K562 (cell line): ENCODE results near the gene ATRX. TPM values are rescaled to one million over a fixed set of nuclear protein-coding genes. Genes with fewer than 3 reads are reported as not detected.

Experiments used
- AFF1 ChIP-seq, 2 experiments: fragments of 450-650 bp; IDR thresholded peaks; 2 replicates each; pipeline ENCODE4 v1.6.1; 2018; ENCODE audit warnings: mild to moderate bottlenecking in 2 of 2, low read depth in 1 of 2; ENCODE audit not compliant: partially characterized antibody in 2 of 2
- ATF7 ChIP-seq: fragments of 450-650 bp; IDR thresholded peaks from 2 replicates; pipeline ENCODE4 v1.7.1; 2014; ENCODE audit warnings: mild to moderate bottlenecking, moderate library complexity
- BRCA1 ChIP-seq, 2 experiments: fragments of 450-650 bp in 1 of 2; sonication (generic) in 1 of 2; formaldehyde crosslinking in 1 of 2; IDR thresholded peaks; 2 replicates each; pipeline versions ENCODE4 v1.5.0 to v1.6.1; 2017 to 2020; ENCODE audit warnings: mild to moderate bottlenecking in 1 of 2, missing genetic modification reagents in 1 of 2
- EP400 ChIP-seq: fragments of 450-650 bp; IDR thresholded peaks from 2 replicates; pipeline ENCODE4 v1.6.1; 2017; ENCODE audit warnings: antibody characterized with exemption, mild to moderate bottlenecking, moderate library complexity
- FOXO4 ChIP-seq: fragments of 450-650 bp; formaldehyde crosslinking; IDR thresholded peaks from 2 replicates; pipeline ENCODE4 v1.4.0; 2020; ENCODE audit warnings: mild to moderate bottlenecking, moderate library complexity
- HDAC8 ChIP-seq: fragments of 450-650 bp; IDR thresholded peaks from 2 replicates; pipeline ENCODE4 v1.6.1; 2016; ENCODE audit warnings: mild to moderate bottlenecking, missing genetic modification characterization, moderate library complexity, missing compliant biosample characterization
- MXI1 ChIP-seq: IDR thresholded peaks from 2 replicates; pipeline ENCODE4 v1.6.1; 2011; ENCODE audit warnings: low read depth, mild to moderate bottlenecking, improper control_type of control experiment, low read length
- MYBL2 ChIP-seq, 2 experiments: fragments of 450-650 bp in 1 of 2; sonication (generic) in 1 of 2; formaldehyde crosslinking in 1 of 2; IDR thresholded peaks; 2 replicates each; pipeline versions ENCODE4 v1.6.1 to v1.8.1; 2017 to 2022; ENCODE audit warnings: borderline replicate concordance in 1 of 2, inconsistent platforms in 1 of 2, low read depth in 1 of 2, mild to moderate bottlenecking in 1 of 2, missing genetic modification reagents in 1 of 2, moderate library complexity in 1 of 2
- PHF20 ChIP-seq: fragments of 450-650 bp; IDR thresholded peaks from 2 replicates; pipeline ENCODE4 v1.6.1; 2018; ENCODE audit not compliant: partially characterized antibody
- STAT5B ChIP-seq: fragments of 250-450 bp; sonication (Bioruptor Pico); IDR thresholded peaks from 2 replicates; pipeline ENCODE4 v1.8.0; 2021; ENCODE audit warnings: mild to moderate bottlenecking, inconsistent platforms
- TCF15 ChIP-seq: fragments of 250-450 bp; sonication (Bioruptor Pico); IDR thresholded peaks from 2 replicates; pipeline ENCODE4 v1.8.0; 2022; ENCODE audit warnings: moderate library complexity, mild to moderate bottlenecking, inconsistent platforms
- polyA plus RNA-seq, 8 experiments: library from polyadenylated mRNA; depleted of rRNA in 4 of 8; stranded (reverse) in 5 of 8; unstranded in 3 of 8; fragments of >200 nt; fragmentation: Nextera tagmentation in 2 of 8; fragmentation: Illumina TruSeq in 1 of 8; extraction: Ambion mirVana in 2 of 8; extraction: Trizol in 1 of 8; gene quantifications; 2 replicates each; pipeline versions ENCODE4 v1.2.1 to v1.2.3, GENCODE V29; 2011 to 2014; ENCODE audit warnings: inconsistent platforms in 1 of 8, missing spikeins in 1 of 8
- total RNA-seq, 7 experiments: library from RNA; depleted of rRNA in 6 of 7; stranded (reverse); fragments of >200 nt in 6 of 7; fragmentation: Illumina TruSeq in 2 of 7; extraction: Trizol in 2 of 7; gene quantifications; 2 replicates each; pipeline versions ENCODE4 v1.2.1 to v1.2.3, GENCODE V29; 2011 to 2021; ENCODE audit warnings: low replicate concordance in 1 of 7

The ATRX gene
- total and polyA plus RNA-seq, 9 of the 15 experiments (the other 6 are each of a cell fraction or from before 2014, with no cell fraction given) = 7.7 to 23.1 (median 20.2) TPM

GRCh38 chrX:77617206-77617605 is 168.8 kb downstream of the ATRX start (continued):
- no peak for TF ChIP-seq AFF1 (IDR thresholded peaks at IDR 0.05; ENCODE audit: low read depth in 1 of 2, partially characterized antibody in 2 of 2)
- TF ChIP-seq EP400 = no peak
- no peak for TF ChIP-seq MYBL2 (IDR thresholded peaks at IDR 0.05; ENCODE audit: low read depth)
- no peak for TF ChIP-seq MYBL2 (CRISPR knock-in tag; IDR thresholded peaks at IDR 0.05; ENCODE audit: borderline replicate concordance)
- TF ChIP-seq ATF7 = no peak
- no peak for TF ChIP-seq FOXO4 (CRISPR knock-in tag)
- no peak for TF ChIP-seq PHF20
- no peak for TF ChIP-seq STAT5B (CRISPR knock-in tag)
- TF ChIP-seq HDAC8 (tag) = no peak
- TF ChIP-seq MXI1 = no peak
- no peak for TF ChIP-seq BRCA1 (IDR thresholded peaks at IDR 0.05)
- TF ChIP-seq BRCA1 (CRISPR knock-in tag; IDR thresholded peaks at IDR 0.05) = no peak
- no peak for TF ChIP-seq TCF15 (CRISPR knock-in tag)
- TF ChIP-seq, all 486 proteins: peak for 0
